ENCODE results near the gene VCY1B.
"Not testable (repeated sequence)": the region's sequence is repeated elsewhere in the genome, so short reads cannot be mapped to it uniquely, and the experiment has no call there.

VCY1B gene

GRCh38 chrY:14055927-14056326 is at the start of gene VCY1B:
Gene VCY1B (plus strand): TSS chrY:14056227. CDS start chrY:14056290, 63 bp downstream.
- not testable (repeated sequence) for H3K4me1 ChIP-seq (ENCODE audit: control insufficient read depth in 5 of 5, insufficient read depth in 5 of 5, low read length in 5 of 5); H3K9me3 ChIP-seq (ENCODE audit: control insufficient read depth in 5 of 5, low read length in 5 of 5); H3K9ac ChIP-seq (ENCODE audit: low read length in 5 of 5); H3K27me3 ChIP-seq (ENCODE audit: control insufficient read depth in 5 of 5, insufficient read depth in 4 of 5, low read length in 5 of 5); H3K36me3 ChIP-seq (ENCODE audit: control insufficient read depth in 5 of 5, insufficient read depth in 5 of 5, low read length in 5 of 5); H3K27ac ChIP-seq (ENCODE audit: low read depth, low read length); H3K4me3 ChIP-seq (ENCODE audit: low read depth in 1 of 5, low read length in 5 of 5)

- not testable (repeated sequence) for H3K36me3 ChIP-seq (ENCODE audit: control insufficient read depth in 5 of 5, insufficient read depth in 5 of 5, low read length in 5 of 5); H3K4me1 ChIP-seq (ENCODE audit: control insufficient read depth in 5 of 5, insufficient read depth in 5 of 5, low read length in 5 of 5); H3K4me3 ChIP-seq (ENCODE audit: low read depth in 1 of 5, low read length in 5 of 5); H3K27ac ChIP-seq (ENCODE audit: low read depth, low read length); H3K27me3 ChIP-seq (ENCODE audit: control insufficient read depth in 5 of 5, insufficient read depth in 4 of 5, low read length in 5 of 5); H3K9me3 ChIP-seq (ENCODE audit: control insufficient read depth in 5 of 5, low read length in 5 of 5); H3K9ac ChIP-seq (ENCODE audit: low read length in 5 of 5)
Measured at GRCh38 chrY:14011916-14012315, 44.1 kb upstream of the VCY1B start.

GRCh38 chrY:14030395-14030794 is 25.6 kb upstream of the VCY1B start:
- H3K4me3 ChIP-seq (ENCODE audit: low read depth in 1 of 5, low read length in 5 of 5); H3K4me1 ChIP-seq (ENCODE audit: control insufficient read depth in 5 of 5, insufficient read depth in 5 of 5, low read length in 5 of 5); H3K27me3 ChIP-seq (ENCODE audit: control insufficient read depth in 5 of 5, insufficient read depth in 4 of 5, low read length in 5 of 5); H3K36me3 ChIP-seq (ENCODE audit: control insufficient read depth in 5 of 5, insufficient read depth in 5 of 5, low read length in 5 of 5); H3K9me3 ChIP-seq (ENCODE audit: control insufficient read depth in 5 of 5, low read length in 5 of 5); H3K27ac ChIP-seq (ENCODE audit: low read depth, low read length); H3K9ac ChIP-seq (ENCODE audit: low read length in 5 of 5): not testable (repeated sequence)

GRCh38 chrY:14085877-14086276 is 29.9 kb downstream of the VCY1B start:
- Histone ChIP-seq H3K9me3 (ENCODE audit: control insufficient read depth in 5 of 5, low read length in 5 of 5) (no peaks in the 10 kb centered on the region), H3K27ac (ENCODE audit: low read depth, low read length) (no peak overlapping the region), H3K4me3 (ENCODE audit: low read depth in 1 of 5, low read length in 5 of 5) (no peak overlapping the region), H3K27me3 (ENCODE audit: control insufficient read depth in 5 of 5, insufficient read depth in 4 of 5, low read length in 5 of 5) (no peaks in the 10 kb centered on the region), H3K36me3 (ENCODE audit: control insufficient read depth in 5 of 5, insufficient read depth in 5 of 5, low read length in 5 of 5) (no peaks in the 10 kb centered on the region), H3K9ac (ENCODE audit: low read length in 5 of 5) (no peak overlapping the region), H3K4me1 (ENCODE audit: control insufficient read depth in 5 of 5, insufficient read depth in 5 of 5, low read length in 5 of 5) (no peaks in the 10 kb centered on the region)
